GM23338 (cell line): ENCODE measurements around the gene MGAT3. TPM values are rescaled to one million over a fixed set of nuclear protein-coding genes. Genes with fewer than 3 reads are reported as not detected.
A peak's percentile ranks its signal among the peaks of the same experiment; 100 is the strongest.

Experiments
- ATAC-seq: fragments of 200-7000 bp; cut with Tn5 transposase; 3 replicates; pipeline ENCODE4 v1.9.1; 2020
- DNase-seq: peaks from one replicate; pipeline ENCODE4 v3.0.0-alpha.2; 2015; ENCODE audit warnings: low spot score
- H2AFZ ChIP-seq: fragments of 200-600 bp; sonication (generic); 2 replicates; pipeline ENCODE4 v1.8.0; 2016; ENCODE audit warnings: antibody characterized with exemption, mild to moderate bottlenecking, moderate library complexity
- H3F3A ChIP-seq: fragments of 200-600 bp; sonication (generic); replicated peaks from 2 replicates; pipeline ENCODE4 v1.8.0; 2017; ENCODE audit warnings: antibody characterized with exemption, mixed run types, low read depth
- H3K27ac ChIP-seq: fragments of 200-600 bp; sonication (generic); 2 replicates; pipeline ENCODE4 v1.6.1; 2016; ENCODE audit warnings: low read depth
- H3K27me3 ChIP-seq: fragments of 200-600 bp; sonication (generic); 2 replicates; pipeline ENCODE4 v1.8.0; 2016; ENCODE audit warnings: mild to moderate bottlenecking, mixed run types, moderate library complexity; ENCODE audit not compliant: insufficient read depth
- H3K36me3 ChIP-seq: fragments of 200-600 bp; sonication (generic); 2 replicates; pipeline ENCODE4 v1.8.0; 2016; ENCODE audit warnings: mild to moderate bottlenecking; ENCODE audit not compliant: insufficient read depth
- H3K4me1 ChIP-seq: fragments of 200-600 bp; sonication (generic); 2 replicates; pipeline ENCODE4 v1.8.0; 2016; ENCODE audit warnings: mild to moderate bottlenecking, moderate library complexity; ENCODE audit not compliant: insufficient read depth
- H3K4me2 ChIP-seq: fragments of 200-600 bp; sonication (generic); 2 replicates; pipeline ENCODE4 v1.7.1; 2017; ENCODE audit warnings: mixed run types
- H3K4me3 ChIP-seq: fragments of 200-600 bp; sonication (generic); 2 replicates; pipeline ENCODE4 v1.6.1; 2016; ENCODE audit warnings: mixed run types
- H3K79me2 ChIP-seq: fragments of 200-600 bp; sonication (generic); replicated peaks from 2 replicates; pipeline ENCODE4 v1.8.0; 2017; ENCODE audit warnings: mild to moderate bottlenecking; ENCODE audit not compliant: insufficient read depth
- H3K9me2 ChIP-seq: fragments of 200-600 bp; sonication (generic); 2 replicates; pipeline ENCODE4 v1.8.0; 2017; ENCODE audit not compliant: insufficient read depth
- H4K20me1 ChIP-seq: fragments of 200-600 bp; sonication (generic); replicated peaks from 2 replicates; pipeline ENCODE4 v1.8.0; 2017; ENCODE audit warnings: mild to moderate bottlenecking; ENCODE audit not compliant: insufficient read depth
- H3K27ac Mint-ChIP-seq: 2 replicates; pipeline ENCODE4 v1.8.0; 2020; ENCODE audit warnings: inconsistent platforms, mild to moderate bottlenecking, moderate library complexity, mixed read lengths
- H3K27me3 Mint-ChIP-seq: 3 replicates; pipeline ENCODE4 v1.8.0; 2022; ENCODE audit warnings: low read depth, mild to moderate bottlenecking, moderate library complexity, mixed read lengths, inconsistent platforms; ENCODE audit not compliant: insufficient read depth, poor library complexity
- H3K36me3 Mint-ChIP-seq: 3 replicates; pipeline ENCODE4 v1.8.0; 2021; ENCODE audit warnings: low read depth, mild to moderate bottlenecking, inconsistent platforms, moderate library complexity, mixed read lengths
- H3K4me1 Mint-ChIP-seq: 3 replicates; pipeline ENCODE4 v1.8.0; 2020; ENCODE audit warnings: mild to moderate bottlenecking, inconsistent platforms, mixed read lengths
- H3K4me3 Mint-ChIP-seq: 3 replicates; pipeline ENCODE4 v1.8.0; 2021; ENCODE audit warnings: moderate library complexity, mild to moderate bottlenecking, inconsistent platforms, mixed read lengths
- H3K9me3 Mint-ChIP-seq: 3 replicates; pipeline ENCODE4 v1.8.0; 2020; ENCODE audit warnings: moderate library complexity, mild to moderate bottlenecking, inconsistent platforms, mixed read lengths
- CREB1 ChIP-seq: fragments of 250-450 bp; sonication (Bioruptor Pico); IDR thresholded peaks from 2 replicates; pipeline ENCODE4 v1.5.0; 2020; ENCODE audit warnings: low read depth, mild to moderate bottlenecking, moderate library complexity
- CTCF ChIP-seq, 2 experiments: fragments of 200-600 bp in 1 of 2; sonication (generic) in 1 of 2; conservative IDR thresholded peaks; 2 replicates each; pipeline versions ENCODE4 v1.5.1 to v1.6.1; 2016 to 2017; ENCODE audit warnings: antibody characterized with exemption in 2 of 2, low read depth in 2 of 2, mild to moderate bottlenecking in 2 of 2, moderate library complexity in 1 of 2
- ETS1 ChIP-seq: IDR thresholded peaks from 2 replicates; pipeline ENCODE4 v1.6.1; 2016; ENCODE audit warnings: antibody characterized with exemption
- EZH2 ChIP-seq: fragments of 200-600 bp; sonication (generic); IDR thresholded peaks from one replicate; pipeline ENCODE4 v1.8.0; 2017; ENCODE audit warnings: antibody characterized with exemption, mild to moderate bottlenecking, low read depth; ENCODE audit not compliant: unreplicated experiment
- EZH2phosphoT487 ChIP-seq: fragments of 200-600 bp; sonication (generic); IDR thresholded peaks from one replicate; pipeline ENCODE4 v1.8.1; 2018; ENCODE audit warnings: antibody characterized with exemption; ENCODE audit not compliant: unreplicated experiment
- JUNB ChIP-seq: IDR thresholded peaks from one replicate; pipeline ENCODE4 v1.6.1; 2016; ENCODE audit warnings: antibody characterized with exemption; ENCODE audit not compliant: unreplicated experiment
- NANOG ChIP-seq: IDR thresholded peaks from 2 replicates; pipeline ENCODE4 v1.6.1; 2016; ENCODE audit warnings: antibody characterized with exemption, borderline replicate concordance
- POLR2AphosphoS5 ChIP-seq: IDR thresholded peaks from 2 replicates; pipeline ENCODE4 v1.6.1; 2016; ENCODE audit warnings: antibody characterized with exemption, low read depth
- STAT1 ChIP-seq: IDR thresholded peaks from one replicate; pipeline ENCODE4 v1.6.1; 2016; ENCODE audit warnings: antibody characterized with exemption; ENCODE audit not compliant: unreplicated experiment
- ZNF114 ChIP-seq: fragments of 250-450 bp; sonication (Bioruptor Pico); IDR thresholded peaks from 2 replicates; pipeline ENCODE4 v1.5.0; 2020; ENCODE audit warnings: mild to moderate bottlenecking, moderate library complexity
- ZNF331 ChIP-seq: fragments of 250-450 bp; sonication (Bioruptor Pico); IDR thresholded peaks from 2 replicates; pipeline ENCODE4 v1.5.0; 2020; ENCODE audit warnings: low read depth, mild to moderate bottlenecking, moderate library complexity
- polyA plus RNA-seq: library from polyadenylated mRNA; unstranded; fragments of >200 nt; fragmentation: Nextera tagmentation; extraction: Ambion mirVana; gene quantifications from 2 replicates; pipeline ENCODE4 v1.2.1, GENCODE V29; 2016
- total RNA-seq: library from RNA; depleted of rRNA; stranded (reverse); fragments of >200 nt; shearing (Covaris generic); gene quantifications from 2 replicates; pipeline ENCODE4 v1.2.3, GENCODE V29; 2014
- TF ChIP-seq, protein P1 (sequence below): IDR thresholded peaks from one replicate; pipeline ENCODE4 v1.6.1; 2018; ENCODE audit warnings: antibody characterized with exemption; ENCODE audit not compliant: unreplicated experiment
- TF ChIP-seq, protein P2 (sequence below): fragments of 250-450 bp; sonication (Bioruptor Pico); IDR thresholded peaks from 2 replicates; pipeline ENCODE4 v1.5.0; 2020; ENCODE audit warnings: mild to moderate bottlenecking, moderate library complexity

MGAT3 gene
- total and polyA plus RNA-seq, 2 experiments from 2014 or later: 1.7 to 10.2 TPM

DNA sequence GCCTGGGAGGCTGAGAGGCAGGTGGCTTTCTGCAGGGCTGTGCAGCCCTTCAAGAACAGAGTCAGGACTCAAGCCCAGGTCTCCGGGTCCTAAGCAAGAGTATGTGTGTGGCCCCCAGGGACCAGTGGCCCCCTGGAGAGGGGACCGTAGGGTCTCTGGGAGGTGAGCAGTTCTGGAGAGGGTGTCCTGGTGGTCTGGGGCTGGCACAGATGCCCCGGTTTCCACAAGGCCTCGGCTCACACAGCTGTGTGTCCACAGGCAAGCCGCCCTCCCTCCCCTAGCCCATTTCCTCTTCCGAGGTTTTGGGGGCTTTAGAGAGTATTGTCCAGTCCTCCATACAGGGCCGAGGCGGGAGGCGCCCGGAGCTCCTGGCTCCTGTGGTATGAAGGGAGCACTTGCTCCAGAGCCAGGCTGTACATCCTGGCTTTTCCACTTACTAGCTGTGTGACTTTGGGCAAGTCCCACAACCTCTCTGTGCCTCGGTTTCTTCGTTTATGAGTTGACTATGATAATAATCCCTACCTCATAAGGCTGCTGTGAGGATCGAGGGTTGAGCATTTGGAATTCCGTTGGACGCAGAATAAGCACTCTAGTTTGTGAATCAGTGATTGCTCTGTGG is 79.1 kb downstream of the MGAT3 start:
- peaks cover 13% of the 10 kb centered on the region for H3K79me2 ChIP-seq
- Mint-ChIP-seq H3K4me3 (no peak overlapping the region), H3K27ac (no peak overlapping the region), H3K27me3 (peaks cover 39% of the 10 kb centered on the region), H3K4me1 (peaks cover 51% of the 10 kb centered on the region), H3K9me3 (no peaks in the 10 kb centered on the region), H3K36me3 (peaks cover 5% of the 10 kb centered on the region; the same call in 2 of the 3 replicates)
- no peak overlapping the region for H3K27ac ChIP-seq
- TF ChIP-seq, protein P1, sequence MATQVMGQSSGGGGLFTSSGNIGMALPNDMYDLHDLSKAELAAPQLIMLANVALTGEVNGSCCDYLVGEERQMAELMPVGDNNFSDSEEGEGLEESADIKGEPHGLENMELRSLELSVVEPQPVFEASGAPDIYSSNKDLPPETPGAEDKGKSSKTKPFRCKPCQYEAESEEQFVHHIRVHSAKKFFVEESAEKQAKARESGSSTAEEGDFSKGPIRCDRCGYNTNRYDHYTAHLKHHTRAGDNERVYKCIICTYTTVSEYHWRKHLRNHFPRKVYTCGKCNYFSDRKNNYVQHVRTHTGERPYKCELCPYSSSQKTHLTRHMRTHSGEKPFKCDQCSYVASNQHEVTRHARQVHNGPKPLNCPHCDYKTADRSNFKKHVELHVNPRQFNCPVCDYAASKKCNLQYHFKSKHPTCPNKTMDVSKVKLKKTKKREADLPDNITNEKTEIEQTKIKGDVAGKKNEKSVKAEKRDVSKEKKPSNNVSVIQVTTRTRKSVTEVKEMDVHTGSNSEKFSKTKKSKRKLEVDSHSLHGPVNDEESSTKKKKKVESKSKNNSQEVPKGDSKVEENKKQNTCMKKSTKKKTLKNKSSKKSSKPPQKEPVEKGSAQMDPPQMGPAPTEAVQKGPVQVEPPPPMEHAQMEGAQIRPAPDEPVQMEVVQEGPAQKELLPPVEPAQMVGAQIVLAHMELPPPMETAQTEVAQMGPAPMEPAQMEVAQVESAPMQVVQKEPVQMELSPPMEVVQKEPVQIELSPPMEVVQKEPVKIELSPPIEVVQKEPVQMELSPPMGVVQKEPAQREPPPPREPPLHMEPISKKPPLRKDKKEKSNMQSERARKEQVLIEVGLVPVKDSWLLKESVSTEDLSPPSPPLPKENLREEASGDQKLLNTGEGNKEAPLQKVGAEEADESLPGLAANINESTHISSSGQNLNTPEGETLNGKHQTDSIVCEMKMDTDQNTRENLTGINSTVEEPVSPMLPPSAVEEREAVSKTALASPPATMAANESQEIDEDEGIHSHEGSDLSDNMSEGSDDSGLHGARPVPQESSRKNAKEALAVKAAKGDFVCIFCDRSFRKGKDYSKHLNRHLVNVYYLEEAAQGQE: no peak
- TF ChIP-seq ZNF114 (CRISPR knock-in tag) (no peak), ZNF331 (no peak), NANOG (no peak), EZH2phosphoT487 (no peak), ETS1 (no peak), POLR2AphosphoS5 (no peak), JUNB (no peak), STAT1 (no peak), CTCF (conservative IDR thresholded peaks at IDR 0.05; ENCODE audit: low read depth in 2 of 2) (no peak), CREB1 (CRISPR knock-in tag) (no peak), EZH2 (no peak)
- TF ChIP-seq, protein P2, sequence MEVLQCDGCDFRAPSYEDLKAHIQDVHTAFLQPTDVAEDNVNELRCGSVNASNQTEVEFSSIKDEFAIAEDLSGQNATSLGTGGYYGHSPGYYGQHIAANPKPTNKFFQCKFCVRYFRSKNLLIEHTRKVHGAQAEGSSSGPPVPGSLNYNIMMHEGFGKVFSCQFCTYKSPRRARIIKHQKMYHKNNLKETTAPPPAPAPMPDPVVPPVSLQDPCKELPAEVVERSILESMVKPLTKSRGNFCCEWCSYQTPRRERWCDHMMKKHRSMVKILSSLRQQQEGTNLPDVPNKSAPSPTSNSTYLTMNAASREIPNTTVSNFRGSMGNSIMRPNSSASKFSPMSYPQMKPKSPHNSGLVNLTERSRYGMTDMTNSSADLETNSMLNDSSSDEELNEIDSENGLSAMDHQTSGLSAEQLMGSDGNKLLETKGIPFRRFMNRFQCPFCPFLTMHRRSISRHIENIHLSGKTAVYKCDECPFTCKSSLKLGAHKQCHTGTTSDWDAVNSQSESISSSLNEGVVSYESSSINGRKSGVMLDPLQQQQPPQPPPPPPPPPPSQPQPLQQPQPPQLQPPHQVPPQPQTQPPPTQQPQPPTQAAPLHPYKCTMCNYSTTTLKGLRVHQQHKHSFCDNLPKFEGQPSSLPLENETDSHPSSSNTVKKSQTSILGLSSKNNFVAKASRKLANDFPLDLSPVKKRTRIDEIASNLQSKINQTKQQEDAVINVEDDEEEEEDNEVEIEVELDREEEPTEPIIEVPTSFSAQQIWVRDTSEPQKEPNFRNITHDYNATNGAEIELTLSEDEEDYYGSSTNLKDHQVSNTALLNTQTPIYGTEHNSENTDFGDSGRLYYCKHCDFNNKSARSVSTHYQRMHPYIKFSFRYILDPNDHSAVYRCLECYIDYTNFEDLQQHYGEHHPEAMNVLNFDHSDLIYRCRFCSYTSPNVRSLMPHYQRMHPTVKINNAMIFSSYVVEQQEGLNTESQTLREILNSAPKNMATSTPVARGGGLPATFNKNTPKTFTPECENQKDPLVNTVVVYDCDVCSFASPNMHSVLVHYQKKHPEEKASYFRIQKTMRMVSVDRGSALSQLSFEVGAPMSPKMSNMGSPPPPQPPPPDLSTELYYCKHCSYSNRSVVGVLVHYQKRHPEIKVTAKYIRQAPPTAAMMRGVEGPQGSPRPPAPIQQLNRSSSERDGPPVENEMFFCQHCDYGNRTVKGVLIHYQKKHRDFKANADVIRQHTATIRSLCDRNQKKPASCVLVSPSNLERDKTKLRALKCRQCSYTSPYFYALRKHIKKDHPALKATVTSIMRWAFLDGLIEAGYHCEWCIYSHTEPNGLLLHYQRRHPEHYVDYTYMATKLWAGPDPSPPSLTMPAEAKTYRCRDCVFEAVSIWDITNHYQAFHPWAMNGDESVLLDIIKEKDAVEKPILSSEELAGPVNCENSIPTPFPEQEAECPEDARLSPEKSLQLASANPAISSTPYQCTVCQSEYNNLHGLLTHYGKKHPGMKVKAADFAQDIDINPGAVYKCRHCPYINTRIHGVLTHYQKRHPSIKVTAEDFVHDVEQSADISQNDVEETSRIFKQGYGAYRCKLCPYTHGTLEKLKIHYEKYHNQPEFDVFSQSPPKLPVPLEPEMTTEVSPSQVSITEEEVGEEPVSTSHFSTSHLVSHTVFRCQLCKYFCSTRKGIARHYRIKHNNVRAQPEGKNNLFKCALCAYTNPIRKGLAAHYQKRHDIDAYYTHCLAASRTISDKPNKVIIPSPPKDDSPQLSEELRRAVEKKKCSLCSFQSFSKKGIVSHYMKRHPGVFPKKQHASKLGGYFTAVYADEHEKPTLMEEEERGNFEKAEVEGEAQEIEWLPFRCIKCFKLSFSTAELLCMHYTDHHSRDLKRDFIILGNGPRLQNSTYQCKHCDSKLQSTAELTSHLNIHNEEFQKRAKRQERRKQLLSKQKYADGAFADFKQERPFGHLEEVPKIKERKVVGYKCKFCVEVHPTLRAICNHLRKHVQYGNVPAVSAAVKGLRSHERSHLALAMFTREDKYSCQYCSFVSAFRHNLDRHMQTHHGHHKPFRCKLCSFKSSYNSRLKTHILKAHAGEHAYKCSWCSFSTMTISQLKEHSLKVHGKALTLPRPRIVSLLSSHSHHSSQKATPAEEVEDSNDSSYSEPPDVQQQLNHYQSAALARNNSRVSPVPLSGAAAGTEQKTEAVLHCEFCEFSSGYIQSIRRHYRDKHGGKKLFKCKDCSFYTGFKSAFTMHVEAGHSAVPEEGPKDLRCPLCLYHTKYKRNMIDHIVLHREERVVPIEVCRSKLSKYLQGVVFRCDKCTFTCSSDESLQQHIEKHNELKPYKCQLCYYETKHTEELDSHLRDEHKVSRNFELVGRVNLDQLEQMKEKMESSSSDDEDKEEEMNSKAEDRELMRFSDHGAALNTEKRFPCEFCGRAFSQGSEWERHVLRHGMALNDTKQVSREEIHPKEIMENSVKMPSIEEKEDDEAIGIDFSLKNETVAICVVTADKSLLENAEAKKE (CRISPR knock-in tag): no peak
- H3K4me1 ChIP-seq: peaks cover 44% of the 10 kb centered on the region
- H3F3A ChIP-seq: peaks cover 21% of the 10 kb centered on the region; the same call in 1 of the 2 replicates
- no peaks in the 10 kb centered on the region for H3K27me3 ChIP-seq
- no peak for DNase-seq
- H4K20me1 ChIP-seq: peaks cover 12% of the 10 kb centered on the region
- peak overlapping the region; percentile 56; the same call in 1 of the 2 replicates for H2AFZ ChIP-seq
- no peaks in the 10 kb centered on the region for H3K36me3 ChIP-seq
- no peak for ATAC-seq
- H3K4me2 ChIP-seq: peak overlapping the region; percentile 65
- H3K4me3 ChIP-seq: no peak overlapping the region; the same call in 1 of the 2 replicates
- no peaks in the 10 kb centered on the region for H3K9me2 ChIP-seq
